K562 (cell line): Measurements from ENCODE around the gene ATF3. TPM values are rescaled to one million over a fixed set of nuclear protein-coding genes. Genes with fewer than 3 reads are reported as not detected.
A peak's percentile ranks its signal among the peaks of the same experiment; 100 is the strongest.

Experiments used
- ATAC-seq: fragments of 200-7000 bp; cut with Tn5 transposase; 3 replicates; pipeline ENCODE4 v1.9.1; 2020; ENCODE audit warnings: moderate library complexity
- BruUV-seq: library from RNA; stranded (reverse); fragments of 400-500 nt; replicated peaks from 2 replicates; lab custom pipeline; 2021; lab: Mats Ljungman, UMichigan
- CTCF ChIA-PET: fragments of 300-600 bp; formaldehyde crosslinking; extraction: SDS; loops from one replicate; lab custom pipeline; 2021; ENCODE audit warnings: low intra/inter-chr PET ratio; lab: Yijun Ruan, JAX
- POLR2A ChIA-PET: fragments of 300-600, 350-650 bp; sonication (Branson Sonifier 250); formaldehyde crosslinking; extraction: SDS; loops from one replicate; lab custom pipeline; 2021; ENCODE audit warnings: antibody characterized with exemption, inconsistent platforms; lab: Yijun Ruan, JAX
- DNase-seq, 4 experiments: peaks; one replicate each; pipeline versions ENCODE4 v3.0.0 to v3.0.0-alpha.2; 2011 to 2018; ENCODE audit warnings: low spot score in 3 of 4, mixed read lengths in 3 of 4; ENCODE audit errors: extremely low read depth in 1 of 4
- FAIRE-seq: peaks from 2 replicates; lab custom pipeline; 2011; peaks lifted over from hg19 to GRCh38; lab: Jason Lieb, UNC
- H2AFZ ChIP-seq: 2 replicates; pipeline ENCODE4 v1.6.0; 2011; ENCODE audit warnings: low read depth, low read length, control low read depth, inconsistent platforms
- H3K27ac ChIP-seq: fragments of 200-600 bp; 3 replicates; pipeline ENCODE4 v1.8.0; 2011; ENCODE audit warnings: low read depth, mild to moderate bottlenecking, control low read depth, inconsistent platforms, low read length, moderate library complexity, mixed read lengths; ENCODE audit errors: extremely low read depth
- H3K27me3 ChIP-seq, 2 experiments: fragments of 300-600 bp in 1 of 2; 2 replicates in 1 of 2; 3 replicates in 1 of 2; pipeline versions ENCODE4 v1.6.0 to v1.8.0; 2011; ENCODE audit warnings: inconsistent platforms in 2 of 2, low read length in 2 of 2, mild to moderate bottlenecking in 1 of 2, mixed read lengths in 1 of 2, moderate library complexity in 1 of 2; ENCODE audit not compliant: control insufficient read depth in 2 of 2, insufficient read depth in 2 of 2
- H3K36me3 ChIP-seq: fragments of 300-600 bp; 3 replicates; pipeline ENCODE4 v1.8.0; 2011; ENCODE audit warnings: mild to moderate bottlenecking, low read length, inconsistent platforms; ENCODE audit not compliant: control insufficient read depth, insufficient read depth
- H3K4me1 ChIP-seq, 2 experiments: fragments of 200-600 bp in 1 of 2; replicated peaks in 1 of 2; 2 replicates in 1 of 2; 3 replicates in 1 of 2; pipeline versions ENCODE4 v1.5.1 to v1.8.0; 2011; ENCODE audit warnings: inconsistent platforms in 2 of 2, low read length in 2 of 2, mild to moderate bottlenecking in 1 of 2, mixed read lengths in 1 of 2, moderate library complexity in 1 of 2; ENCODE audit not compliant: control insufficient read depth in 2 of 2, insufficient read depth in 2 of 2
- H3K4me2 ChIP-seq: 2 replicates; pipeline ENCODE4 v1.6.1; 2011; ENCODE audit warnings: low read length, control low read depth, inconsistent platforms, mixed read lengths; ENCODE audit not compliant: insufficient read depth
- H3K4me3 ChIP-seq: fragments of 200-600 bp; sonication (generic), shearing (Covaris generic); 2 replicates; pipeline ENCODE4 v1.5.1; 2016; ENCODE audit warnings: control low read depth, inconsistent platforms
- H3K79me2 ChIP-seq: fragments of 200-600 bp; 3 replicates; pipeline ENCODE4 v1.8.0; 2011; ENCODE audit warnings: low read length, inconsistent platforms; ENCODE audit not compliant: control insufficient read depth, insufficient read depth
- H3K9ac ChIP-seq, 2 experiments: 2 replicates each; pipeline versions ENCODE4 v1.6.0 to v1.6.1; 2011; ENCODE audit warnings: low read depth in 2 of 2, low read length in 2 of 2, control low read depth in 1 of 2, inconsistent platforms in 1 of 2, mild to moderate bottlenecking in 1 of 2, mixed read lengths in 1 of 2; ENCODE audit not compliant: insufficient read depth in 1 of 2
- H3K9me1 ChIP-seq: one replicate; pipeline ENCODE4 v1.6.0; 2011; ENCODE audit warnings: inconsistent platforms, mild to moderate bottlenecking, low read length, moderate library complexity; ENCODE audit not compliant: control insufficient read depth, insufficient read depth
- H3K9me3 ChIP-seq: replicated peaks from 2 replicates; pipeline ENCODE4 v1.5.1; 2011; ENCODE audit warnings: low read depth, low read length, inconsistent platforms; ENCODE audit not compliant: control insufficient read depth, insufficient read depth
- H4K20me1 ChIP-seq: replicated peaks from 2 replicates; pipeline ENCODE4 v1.6.1; 2011; ENCODE audit warnings: low read length, inconsistent platforms, mixed read lengths; ENCODE audit not compliant: control insufficient read depth, insufficient read depth
- C11orf30 ChIP-seq: fragments of 450-650 bp; IDR thresholded peaks from 2 replicates; pipeline ENCODE4 v1.6.1; 2016; ENCODE audit warnings: low read depth, mild to moderate bottlenecking
- CCAR2 ChIP-seq: fragments of 200-400 bp; formaldehyde crosslinking; IDR thresholded peaks from 2 replicates; pipeline ENCODE4 v1.6.1; 2017; ENCODE audit warnings: mild to moderate bottlenecking, low read depth, low read length
- EP400 ChIP-seq: fragments of 450-650 bp; IDR thresholded peaks from 2 replicates; pipeline ENCODE4 v1.6.1; 2017; ENCODE audit warnings: antibody characterized with exemption, mild to moderate bottlenecking, moderate library complexity
- SMARCB1 ChIP-seq: IDR thresholded peaks from 2 replicates; pipeline ENCODE4 v1.6.1; 2011; ENCODE audit warnings: improper control_type of control experiment, low read depth; ENCODE audit not compliant: insufficient read length
- SMARCC2 ChIP-seq: fragments of 450-650 bp; IDR thresholded peaks from 2 replicates; pipeline ENCODE4 v1.6.1; 2017; ENCODE audit warnings: antibody characterized with exemption, moderate library complexity, mild to moderate bottlenecking, low read depth
- ZNF75A ChIP-seq: fragments of 450-650 bp; formaldehyde crosslinking; IDR thresholded peaks from 2 replicates; pipeline ENCODE4 v1.4.0; 2020; ENCODE audit warnings: mild to moderate bottlenecking
- ZNF764 ChIP-seq: fragments of 250-450 bp; sonication (Bioruptor Pico); IDR thresholded peaks from 2 replicates; pipeline ENCODE4 v1.4.0; 2020; ENCODE audit warnings: low read depth, mild to moderate bottlenecking, moderate library complexity
- WGBS: fragments of 100-300 bp; shearing (Covaris generic); methylation state at CpG from one replicate; pipeline ENCODE4 v1.1.6; 2016; ENCODE audit warnings: low coverage, mixed read lengths; ENCODE audit not compliant: insufficient coverage; ENCODE audit errors: missing lambda C conversion rate; 5-methylcytosine and 5-hydroxymethylcytosine counted together
- in situ Hi-C: fragments of 300-500 bp; cut with MboI; formaldehyde crosslinking; loops from 4 replicates; pipeline ENCODE4 v1.15.0; 2018; ENCODE audit warnings: inconsistent platforms, mixed read lengths
- intact Hi-C: fragments of 100-400 bp; cut with micrococcal nuclease; formaldehyde crosslinking; loops from 2 replicates; pipeline ENCODE4 v1.14.2; 2022
- polyA plus RNA-seq, 8 experiments: library from polyadenylated mRNA; depleted of rRNA in 4 of 8; stranded (reverse) in 5 of 8; unstranded in 3 of 8; fragments of >200 nt; fragmentation: Nextera tagmentation in 2 of 8; fragmentation: Illumina TruSeq in 1 of 8; extraction: Ambion mirVana in 2 of 8; extraction: Trizol in 1 of 8; gene quantifications; 2 replicates each; pipeline versions ENCODE4 v1.2.1 to v1.2.3, GENCODE V29; 2011 to 2014; ENCODE audit warnings: inconsistent platforms in 1 of 8, missing spikeins in 1 of 8
- total RNA-seq, 7 experiments: library from RNA; depleted of rRNA in 6 of 7; stranded (reverse); fragments of >200 nt in 6 of 7; fragmentation: Illumina TruSeq in 2 of 7; extraction: Trizol in 2 of 7; gene quantifications; 2 replicates each; pipeline versions ENCODE4 v1.2.1 to v1.2.3, GENCODE V29; 2011 to 2021; ENCODE audit warnings: low replicate concordance in 1 of 7
- TF ChIP-seq, protein P1 (sequence below): IDR thresholded peaks from 3 replicates; pipeline ENCODE4 v1.6.1; 2011; ENCODE audit warnings: borderline replicate concordance, mild to moderate bottlenecking; ENCODE audit not compliant: insufficient read length, insufficient read depth
- TF ChIP-seq, protein P2 (sequence below): fragments of 450-650 bp; IDR thresholded peaks from 2 replicates; pipeline ENCODE4 v1.6.1; 2016; ENCODE audit warnings: antibody characterized with exemption
- TF ChIP-seq, protein P3 (sequence below): fragments of 150-350 bp; IDR thresholded peaks from 2 replicates; pipeline ENCODE4 v1.6.1; 2014; ENCODE audit warnings: low read depth, mild to moderate bottlenecking, low read length, borderline replicate concordance
- TF ChIP-seq, protein P4 (sequence below): fragments of 450-650 bp; IDR thresholded peaks from 2 replicates; pipeline ENCODE4 v1.7.1; 2018; ENCODE audit warnings: mild to moderate bottlenecking, low read depth; ENCODE audit not compliant: partially characterized antibody

The ATF3 gene
- total and polyA plus RNA-seq, 9 of the 15 experiments (the other 6 are each of a cell fraction or from before 2014, with no cell fraction given): 3.5 to 28.2 (median 19.8) TPM

DNA sequence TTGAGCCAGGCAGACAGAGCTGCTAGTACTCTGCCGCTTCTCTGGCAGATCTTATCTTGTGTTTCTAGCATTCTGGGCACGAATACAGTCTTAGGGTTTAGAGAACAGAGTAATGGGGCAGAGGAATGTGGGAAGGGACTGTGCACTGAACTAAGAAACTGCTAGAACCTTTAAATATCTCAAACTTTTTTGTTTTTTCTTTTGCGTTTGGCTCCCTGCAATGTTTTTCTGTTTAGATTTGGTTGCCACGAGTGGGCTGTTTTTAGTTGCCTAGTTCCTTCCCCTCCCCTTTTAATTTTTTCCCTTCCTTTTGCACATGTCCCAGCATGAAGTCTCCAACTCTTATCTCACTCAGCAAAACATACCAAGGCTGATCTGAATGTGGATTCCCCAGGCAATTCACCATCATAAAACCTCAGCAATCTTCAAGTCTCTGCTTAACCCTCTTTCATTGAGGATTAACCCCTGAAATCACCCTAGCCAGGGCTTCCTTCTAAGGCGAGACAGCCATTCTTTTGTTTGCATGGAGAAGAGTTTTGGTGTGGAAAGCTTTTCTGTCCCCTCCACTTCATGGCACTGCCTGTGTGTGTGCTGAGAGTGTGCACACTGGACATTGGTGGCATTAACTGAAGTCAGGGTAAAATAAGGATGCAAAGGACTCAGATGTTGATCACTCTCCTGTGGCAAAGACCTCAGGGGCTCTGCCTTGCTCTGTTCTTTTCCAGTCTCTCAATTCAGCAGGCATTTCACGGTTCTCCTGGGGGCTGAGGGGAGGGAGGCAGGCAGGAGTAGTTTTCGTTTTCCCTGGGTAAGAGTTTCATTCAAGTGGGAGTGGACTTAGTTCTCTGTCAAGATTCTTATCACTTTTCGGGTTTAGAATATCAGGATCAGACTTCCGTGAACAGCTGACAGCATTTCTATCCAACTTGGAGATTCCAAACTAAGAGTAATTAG lies 2.8 kb upstream of the ATF3 start:
- no peaks in the 10 kb centered on the region for H3K36me3 ChIP-seq
- no TSS peak for BruUV-seq
- intact Hi-C loops: loop anchor here (5.0 kb wide), 1 partner anchor 447 kb away; the partner anchor contains the start of gene RPS6KC1
- no peak overlapping the region for H3K4me3 ChIP-seq
- peaks cover 50 to 57% of the 10 kb centered on the region in 2 experiments for H3K27me3 ChIP-seq
- H3K4me2 ChIP-seq: no peak overlapping the region
- 1% methylated on average over 9 of the region's 9 CpGs for WGBS
- no peaks in the 10 kb centered on the region for H3K9me3 ChIP-seq
- H4K20me1 ChIP-seq: peaks cover 18% of the 10 kb centered on the region
- in situ Hi-C loops: no loop called here
- FAIRE-seq (peak; percentile 6), ATAC-seq (no peak), DNase-seq (no peak)
- peaks cover 8% of the 10 kb centered on the region for H3K9me1 ChIP-seq
- no peak overlapping the region; a peak in 1 of 4 replicates for H3K9ac ChIP-seq
- ChIA-PET CTCF (no interaction called here), POLR2A (interaction anchor here (0.6 to 2.9 kb wide), 4 partner anchors 8 to 14 kb away, joined by 3 to 34 read pairs (median 4); no protein-coding TSS in a partner anchor)
- no peak overlapping the region for H2AFZ ChIP-seq
- peaks cover 31 to 33% of the 10 kb centered on the region in 2 experiments for H3K4me1 ChIP-seq
- H3K27ac ChIP-seq: no peak overlapping the region
- peaks cover 18% of the 10 kb centered on the region for H3K79me2 ChIP-seq
- TF ChIP-seq, protein P1, sequence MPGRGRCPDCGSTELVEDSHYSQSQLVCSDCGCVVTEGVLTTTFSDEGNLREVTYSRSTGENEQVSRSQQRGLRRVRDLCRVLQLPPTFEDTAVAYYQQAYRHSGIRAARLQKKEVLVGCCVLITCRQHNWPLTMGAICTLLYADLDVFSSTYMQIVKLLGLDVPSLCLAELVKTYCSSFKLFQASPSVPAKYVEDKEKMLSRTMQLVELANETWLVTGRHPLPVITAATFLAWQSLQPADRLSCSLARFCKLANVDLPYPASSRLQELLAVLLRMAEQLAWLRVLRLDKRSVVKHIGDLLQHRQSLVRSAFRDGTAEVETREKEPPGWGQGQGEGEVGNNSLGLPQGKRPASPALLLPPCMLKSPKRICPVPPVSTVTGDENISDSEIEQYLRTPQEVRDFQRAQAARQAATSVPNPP: no peak
- TF ChIP-seq ZNF764 (CRISPR knock-in tag) (no peak), SMARCC2 (no peak), ZNF75A (CRISPR knock-in tag) (no peak), CCAR2 (no peak), C11orf30 (no peak), SMARCB1 (no peak), EP400 (no peak)
- TF ChIP-seq, protein P2, sequence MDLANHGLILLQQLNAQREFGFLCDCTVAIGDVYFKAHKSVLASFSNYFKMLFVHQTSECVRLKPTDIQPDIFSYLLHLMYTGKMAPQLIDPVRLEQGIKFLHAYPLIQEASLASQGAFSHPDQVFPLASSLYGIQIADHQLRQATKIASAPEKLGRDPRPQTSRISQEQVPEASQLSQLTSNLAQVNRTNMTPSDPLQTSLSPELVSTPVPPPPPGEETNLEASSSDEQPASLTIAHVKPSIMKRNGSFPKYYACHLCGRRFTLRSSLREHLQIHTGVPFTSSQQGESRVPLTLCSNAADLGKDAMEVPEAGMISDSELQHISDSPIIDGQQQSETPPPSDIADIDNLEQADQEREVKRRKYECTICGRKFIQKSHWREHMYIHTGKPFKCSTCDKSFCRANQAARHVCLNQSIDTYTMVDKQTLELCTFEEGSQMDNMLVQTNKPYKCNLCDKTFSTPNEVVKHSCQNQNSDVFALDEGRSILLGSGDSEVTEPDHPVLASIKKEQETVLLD: no peak
- TF ChIP-seq, protein P3, sequence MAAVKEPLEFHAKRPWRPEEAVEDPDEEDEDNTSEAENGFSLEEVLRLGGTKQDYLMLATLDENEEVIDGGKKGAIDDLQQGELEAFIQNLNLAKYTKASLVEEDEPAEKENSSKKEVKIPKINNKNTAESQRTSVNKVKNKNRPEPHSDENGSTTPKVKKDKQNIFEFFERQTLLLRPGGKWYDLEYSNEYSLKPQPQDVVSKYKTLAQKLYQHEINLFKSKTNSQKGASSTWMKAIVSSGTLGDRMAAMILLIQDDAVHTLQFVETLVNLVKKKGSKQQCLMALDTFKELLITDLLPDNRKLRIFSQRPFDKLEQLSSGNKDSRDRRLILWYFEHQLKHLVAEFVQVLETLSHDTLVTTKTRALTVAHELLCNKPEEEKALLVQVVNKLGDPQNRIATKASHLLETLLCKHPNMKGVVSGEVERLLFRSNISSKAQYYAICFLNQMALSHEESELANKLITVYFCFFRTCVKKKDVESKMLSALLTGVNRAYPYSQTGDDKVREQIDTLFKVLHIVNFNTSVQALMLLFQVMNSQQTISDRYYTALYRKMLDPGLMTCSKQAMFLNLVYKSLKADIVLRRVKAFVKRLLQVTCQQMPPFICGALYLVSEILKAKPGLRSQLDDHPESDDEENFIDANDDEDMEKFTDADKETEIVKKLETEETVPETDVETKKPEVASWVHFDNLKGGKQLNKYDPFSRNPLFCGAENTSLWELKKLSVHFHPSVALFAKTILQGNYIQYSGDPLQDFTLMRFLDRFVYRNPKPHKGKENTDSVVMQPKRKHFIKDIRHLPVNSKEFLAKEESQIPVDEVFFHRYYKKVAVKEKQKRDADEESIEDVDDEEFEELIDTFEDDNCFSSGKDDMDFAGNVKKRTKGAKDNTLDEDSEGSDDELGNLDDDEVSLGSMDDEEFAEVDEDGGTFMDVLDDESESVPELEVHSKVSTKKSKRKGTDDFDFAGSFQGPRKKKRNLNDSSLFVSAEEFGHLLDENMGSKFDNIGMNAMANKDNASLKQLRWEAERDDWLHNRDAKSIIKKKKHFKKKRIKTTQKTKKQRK: no peak
- TF ChIP-seq, protein P4, sequence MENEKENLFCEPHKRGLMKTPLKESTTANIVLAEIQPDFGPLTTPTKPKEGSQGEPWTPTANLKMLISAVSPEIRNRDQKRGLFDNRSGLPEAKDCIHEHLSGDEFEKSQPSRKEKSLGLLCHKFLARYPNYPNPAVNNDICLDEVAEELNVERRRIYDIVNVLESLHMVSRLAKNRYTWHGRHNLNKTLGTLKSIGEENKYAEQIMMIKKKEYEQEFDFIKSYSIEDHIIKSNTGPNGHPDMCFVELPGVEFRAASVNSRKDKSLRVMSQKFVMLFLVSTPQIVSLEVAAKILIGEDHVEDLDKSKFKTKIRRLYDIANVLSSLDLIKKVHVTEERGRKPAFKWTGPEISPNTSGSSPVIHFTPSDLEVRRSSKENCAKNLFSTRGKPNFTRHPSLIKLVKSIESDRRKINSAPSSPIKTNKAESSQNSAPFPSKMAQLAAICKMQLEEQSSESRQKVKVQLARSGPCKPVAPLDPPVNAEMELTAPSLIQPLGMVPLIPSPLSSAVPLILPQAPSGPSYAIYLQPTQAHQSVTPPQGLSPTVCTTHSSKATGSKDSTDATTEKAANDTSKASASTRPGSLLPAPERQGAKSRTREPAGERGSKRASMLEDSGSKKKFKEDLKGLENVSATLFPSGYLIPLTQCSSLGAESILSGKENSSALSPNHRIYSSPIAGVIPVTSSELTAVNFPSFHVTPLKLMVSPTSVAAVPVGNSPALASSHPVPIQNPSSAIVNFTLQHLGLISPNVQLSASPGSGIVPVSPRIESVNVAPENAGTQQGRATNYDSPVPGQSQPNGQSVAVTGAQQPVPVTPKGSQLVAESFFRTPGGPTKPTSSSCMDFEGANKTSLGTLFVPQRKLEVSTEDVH: no peak
